Kidney epithelial cell (primary cell): ENCODE measurements around the gene GAL3ST2. TPM values are rescaled to one million over a fixed set of nuclear protein-coding genes. Genes with fewer than 3 reads are reported as not detected.
"Not testable (repeated sequence)": the region's sequence is repeated elsewhere in the genome, so short reads cannot be mapped to it uniquely, and the experiment has no call there.

Source experiments
- DNase-seq: peaks from one replicate; pipeline ENCODE4 v3.0.0-alpha.2; 2010; ENCODE audit warnings: low read depth
- H3K27me3 ChIP-seq: 2 replicates; pipeline ENCODE4 v1.6.0; 2011; ENCODE audit warnings: low read length; ENCODE audit not compliant: control insufficient read depth, insufficient read depth
- H3K36me3 ChIP-seq: 2 replicates; pipeline ENCODE4 v1.5.1; 2011; ENCODE audit warnings: low read length; ENCODE audit not compliant: control insufficient read depth, insufficient read depth
- H3K4me3 ChIP-seq: 2 replicates; pipeline ENCODE4 v1.5.1; 2011; ENCODE audit warnings: low read depth, mild to moderate bottlenecking, control low read depth, low read length
- CTCF ChIP-seq: IDR thresholded peaks from 2 replicates; pipeline ENCODE4 v1.5.1; 2011; ENCODE audit warnings: mild to moderate bottlenecking, moderate library complexity, low read length, control low read depth, inconsistent platforms; ENCODE audit not compliant: insufficient read depth, poor library complexity, severe bottlenecking
- total RNA-seq: library from RNA; depleted of rRNA; stranded (reverse); fragments of >200 nt; gene quantifications from 2 replicates; pipeline ENCODE4 v1.2.3, GENCODE V29; 2015

The GAL3ST2 gene
- total RNA-seq, 1 donor from 2014 or later = not detected

GRCh38 chr2:241820625-241821384 lies 44.2 kb downstream of the GAL3ST2 start:
- DNase-seq = no peak
- no peaks in the 10 kb centered on the region for H3K27me3 ChIP-seq
- TF ChIP-seq CTCF = no peak
- no peak overlapping the region for H3K4me3 ChIP-seq
- no peaks in the 10 kb centered on the region for H3K36me3 ChIP-seq

- Histone ChIP-seq H3K27me3 (no peaks in the 10 kb centered on the region), H3K36me3 (no peaks in the 10 kb centered on the region), H3K4me3 (no peak overlapping the region)
- no peak for DNase-seq
- no peak for TF ChIP-seq CTCF
These were observed 45.0 kb downstream of the GAL3ST2 start for GRCh38 chr2:241821460-241822263.

- no peaks in the 10 kb centered on the region for H3K36me3 ChIP-seq
- TF ChIP-seq CTCF = no peak
- no peak for DNase-seq
- H3K4me3 ChIP-seq = no peak overlapping the region
- no peaks in the 10 kb centered on the region for H3K27me3 ChIP-seq
These were observed 45.6 kb downstream of the GAL3ST2 start for GRCh38 chr2:241822264-241822623.

- not testable (repeated sequence) for H3K27me3 ChIP-seq, DNase-seq, H3K36me3 ChIP-seq, H3K4me3 ChIP-seq
These were observed 47.2 kb downstream of the GAL3ST2 start for GRCh38 chr2:241823531-241824437.

- no peak for TF ChIP-seq CTCF
- DNase-seq = no peak
- Histone ChIP-seq H3K36me3 (no peaks in the 10 kb centered on the region), H3K4me3 (no peak overlapping the region), H3K27me3 (no peaks in the 10 kb centered on the region)
These were observed 50.8 kb downstream of the GAL3ST2 start for GRCh38 chr2:241827394-241827793.
